ENCODE data around the gene SPRED3. TPM values are rescaled to one million over a fixed set of nuclear protein-coding genes. Genes with fewer than 3 reads are reported as not detected.

Gene SPRED3
- total RNA-seq, 2 experiments from 2014 or later: 0.09 to 3.0 TPM

GRCh38 chr19:38433268-38433733, 44.8 kb downstream of the SPRED3 start, which contains the start of gene RYR1:
TSS of gene RYR1 (plus strand) at chr19:38433691. CDS start at chr19:38433830, 139 bp downstream.
- no peaks in the 10 kb centered on the region for H3K36me3 ChIP-seq (ENCODE audit: insufficient read depth, low read length)
- TF ChIP-seq CTCF (conservative IDR thresholded peaks at IDR 0.05; ENCODE audit: low read length): no peak
- no peak for TF ChIP-seq EZH2phosphoT487 (IDR thresholded peaks at IDR 0.05; ENCODE audit: borderline replicate concordance, low read depth, low read length)
- H3K4me2 ChIP-seq (ENCODE audit: low read length): no peak within 1 kb of the TSS
- no peak within 1 kb of the TSS for H3K4me3 ChIP-seq (ENCODE audit: low read depth, low read length, poor library complexity, severe bottlenecking)
- H2AFZ ChIP-seq (ENCODE audit: low read length): no peak within 1 kb of the TSS
- H3K9me3 ChIP-seq (ENCODE audit: low read length): no peaks in the 10 kb centered on the region
- DNase-seq (ENCODE audit: low spot score): peak; percentile 27
- no TSS peak for BruUV-seq (replicated peaks)
- no peaks in the 10 kb centered on the region for H3K79me2 ChIP-seq (ENCODE audit: insufficient read depth, low read depth, low read length)
- ChIA-PET POLR2A (no interaction called here), CTCF (ENCODE audit: unreplicated experiment) (no interaction called here)
- no peak within 1 kb of the TSS for H3K27ac ChIP-seq (ENCODE audit: low read depth, low read length, poor library complexity, severe bottlenecking)
- no peaks in the 10 kb centered on the region for H3K4me1 ChIP-seq (ENCODE audit: insufficient read depth, low read length, poor library complexity, severe bottlenecking)
- intact Hi-C loops (cut with micrococcal nuclease; ENCODE audit: unreplicated experiment): no loop called here
- H4K20me1 ChIP-seq (ENCODE audit: insufficient read depth, low read length): no peaks in the 10 kb centered on the region
- no peaks in the 10 kb centered on the region for H3K9me2 ChIP-seq (ENCODE audit: insufficient read depth, low read length)

GRCh38 chr19:38434549-38435051, 46.1 kb downstream of the SPRED3 start:
- Histone ChIP-seq H3K79me2 (ENCODE audit: insufficient read depth, low read depth, low read length) (no peaks in the 10 kb centered on the region), H3K36me3 (ENCODE audit: insufficient read depth, low read length) (no peaks in the 10 kb centered on the region), H2AFZ (ENCODE audit: low read length) (no peak overlapping the region), H3K9me2 (ENCODE audit: insufficient read depth, low read length) (no peaks in the 10 kb centered on the region), H3K4me1 (ENCODE audit: insufficient read depth, low read length, poor library complexity, severe bottlenecking) (no peaks in the 10 kb centered on the region), H3K27ac (ENCODE audit: low read depth, low read length, poor library complexity, severe bottlenecking) (no peak overlapping the region), H3K4me2 (ENCODE audit: low read length) (no peak overlapping the region), H3K4me3 (ENCODE audit: low read depth, low read length, poor library complexity, severe bottlenecking) (no peak overlapping the region), H3K9me3 (ENCODE audit: low read length) (no peaks in the 10 kb centered on the region), H4K20me1 (ENCODE audit: insufficient read depth, low read length) (no peaks in the 10 kb centered on the region)
- no TSS peak for BruUV-seq (replicated peaks)
- intact Hi-C loops (cut with micrococcal nuclease; ENCODE audit: unreplicated experiment): no loop called here
- POLR2A ChIA-PET: no interaction called here
- no peak for DNase-seq (ENCODE audit: low spot score)
- CTCF ChIA-PET (ENCODE audit: unreplicated experiment): no interaction called here
- TF ChIP-seq EZH2phosphoT487 (IDR thresholded peaks at IDR 0.05; ENCODE audit: borderline replicate concordance, low read depth, low read length): no peak
- TF ChIP-seq CTCF (conservative IDR thresholded peaks at IDR 0.05; ENCODE audit: low read length): no peak

- no peaks in the 10 kb centered on the region for H3K36me3 ChIP-seq (ENCODE audit: insufficient read depth, low read length)
- CTCF ChIA-PET (ENCODE audit: unreplicated experiment): no interaction called here
- no peaks in the 10 kb centered on the region for H4K20me1 ChIP-seq (ENCODE audit: insufficient read depth, low read length)
- POLR2A ChIA-PET: no interaction called here
- H2AFZ ChIP-seq (ENCODE audit: low read length): no peak overlapping the region
- intact Hi-C loops (cut with micrococcal nuclease; ENCODE audit: unreplicated experiment): no loop called here
- no peak overlapping the region for H3K27ac ChIP-seq (ENCODE audit: low read depth, low read length, poor library complexity, severe bottlenecking)
- no peak for DNase-seq (ENCODE audit: low spot score)
- no peaks in the 10 kb centered on the region for H3K79me2 ChIP-seq (ENCODE audit: insufficient read depth, low read depth, low read length)
- H3K9me3 ChIP-seq (ENCODE audit: low read length): no peaks in the 10 kb centered on the region
- H3K4me1 ChIP-seq (ENCODE audit: insufficient read depth, low read length, poor library complexity, severe bottlenecking): no peaks in the 10 kb centered on the region
- H3K4me3 ChIP-seq (ENCODE audit: low read depth, low read length, poor library complexity, severe bottlenecking): no peak overlapping the region
- no peaks in the 10 kb centered on the region for H3K9me2 ChIP-seq (ENCODE audit: insufficient read depth, low read length)
- BruUV-seq (replicated peaks): no TSS peak
- TF ChIP-seq CTCF (conservative IDR thresholded peaks at IDR 0.05; ENCODE audit: low read length) (no peak), EZH2phosphoT487 (IDR thresholded peaks at IDR 0.05; ENCODE audit: borderline replicate concordance, low read depth, low read length) (no peak)
- H3K4me2 ChIP-seq (ENCODE audit: low read length): no peak overlapping the region
Measured at GRCh38 chr19:38437295-38437694, 48.8 kb downstream of the SPRED3 start.

Measured in OCI-LY7 (cell line).